Esophagus squamous epithelium (tissue), 5 donors: ENCODE results near the gene ALOX5. TPM values are rescaled to one million over a fixed set of nuclear protein-coding genes. Genes with fewer than 3 reads are reported as not detected.

ENCODE experiments used
- DNase-seq: peaks from one replicate; lab custom pipeline; 2025; lab: John Stamatoyannopoulos, UW
- H3K27ac ChIP-seq, 4 donors: fragments of 200-600 bp; sonication (generic); one replicate each; pipeline ENCODE4 v1.5.1; 2016 to 2019; ENCODE audit warnings: mild to moderate bottlenecking in 1 of 4
- H3K27me3 ChIP-seq, 4 donors: fragments of 200-600 bp; sonication (generic); 1 replicate in 3 of 4; 2 replicates in 1 of 4; pipeline versions ENCODE4 v1.5.1 to v1.6.0; 2017 to 2021; ENCODE audit warnings: antibody characterized with exemption in 1 of 4
- H3K36me3 ChIP-seq, 3 donors: fragments of 200-600 bp; sonication (generic); one replicate each; pipeline ENCODE4 v1.5.1; 2016 to 2019
- H3K4me1 ChIP-seq, 3 donors: fragments of 200-600 bp; sonication (generic); one replicate each; pipeline ENCODE4 v1.5.1; 2017 to 2019
- H3K4me3 ChIP-seq, 4 donors: fragments of 200-600 bp; sonication (generic); 1 replicate in 3 of 4; 2 replicates in 1 of 4; pipeline ENCODE4 v1.5.1; 2016 to 2019; ENCODE audit warnings: mild to moderate bottlenecking in 2 of 4, moderate library complexity in 1 of 4
- H3K9me3 ChIP-seq, 3 donors: fragments of 200-600 bp; sonication (generic); one replicate each; pipeline ENCODE4 v1.5.1; 2016 to 2019
- CTCF ChIP-seq, 6 experiments: fragments of 450-650 bp in 4 of 6; fragments of 200-600 bp in 2 of 6; sonication (generic) in 2 of 6; IDR thresholded peaks; one replicate each; pipeline ENCODE4 v1.5.1; 2016 to 2019; ENCODE audit warnings: antibody characterized with exemption in 6 of 6, mild to moderate bottlenecking in 4 of 6, moderate library complexity in 4 of 6
- POLR2A ChIP-seq, 4 donors: fragments of 450-650 bp; IDR thresholded peaks; one replicate each; pipeline ENCODE4 v1.6.1; 2017; ENCODE audit warnings: antibody characterized with exemption in 4 of 4, mild to moderate bottlenecking in 4 of 4, moderate library complexity in 3 of 4
- WGBS, 2 donors: methylation state at CpG; one replicate each; pipeline ENCODE4 v1.1.5; 2018; 5-methylcytosine and 5-hydroxymethylcytosine counted together
- intact Hi-C: fragments of 100-400 bp; cut with DNase I; formaldehyde crosslinking; loops from one replicate; pipeline ENCODE4 v1.15.0; 2022
- total RNA-seq, 4 donors: library from RNA; depleted of rRNA; stranded (reverse); fragments of >200 nt; gene quantifications; one replicate each; pipeline ENCODE4 v1.1.0, GENCODE V29; 2016
- donor health status: DM: yes; HTN: yes; CAD: no.

Gene ALOX5
- total RNA-seq, 4 donors from 2014 or later = 10.6 to 40.4 (median 16.9) TPM

GRCh38 chr10:45456822-45457221, 82.8 kb downstream of the ALOX5 start:
- no peak for DNase-seq
- Histone ChIP-seq H3K9me3 (no peaks in the 10 kb centered on the region), H3K4me3 (no peak overlapping the region), H3K27me3 (no peaks in the 10 kb centered on the region), H3K36me3 (peaks cover 0 to 68% (median 0%) of the 10 kb centered on the region in 3 donors), H3K4me1 (no peaks in the 10 kb centered on the region), H3K27ac (no peak overlapping the region)
- TF ChIP-seq CTCF (IDR thresholded peaks at IDR 0.05) = no peak
- TF ChIP-seq POLR2A (IDR thresholded peaks at IDR 0.05) = no peak
- WGBS, 2 donors = 87 to 98% methylated on average over 7 of the region's 7 CpGs
- intact Hi-C loops = no loop called here

- H3K36me3 ChIP-seq = peaks cover 0 to 75% (median 0%) of the 10 kb centered on the region in 3 donors
- H3K27ac ChIP-seq = no peak overlapping the region
- no peak overlapping the region for H3K4me3 ChIP-seq
- DNase-seq = no peak
- no peaks in the 10 kb centered on the region for H3K9me3 ChIP-seq
- H3K4me1 ChIP-seq = no peaks in the 10 kb centered on the region
- intact Hi-C loops = no loop called here
- H3K27me3 ChIP-seq = no peaks in the 10 kb centered on the region
- 92 to 94% methylated on average over 5 to 6 of the region's 8 CpGs for WGBS, 2 donors
- TF ChIP-seq POLR2A (IDR thresholded peaks at IDR 0.05) = no peak
- TF ChIP-seq CTCF (IDR thresholded peaks at IDR 0.05) = no peak
Observed at GRCh38 chr10:45457487-45457886, 83.5 kb downstream of the ALOX5 start.

GRCh38 chr10:45460235-45460878, 86.3 kb downstream of the ALOX5 start:
- no peak for DNase-seq
- TF ChIP-seq CTCF (IDR thresholded peaks at IDR 0.05) (no peak), POLR2A (IDR thresholded peaks at IDR 0.05) (no peak)
- peak overlapping the region in 1 of 4 donors; percentile 41 for H3K27ac ChIP-seq
- peaks cover 0 to 6% (median 0%) of the 10 kb centered on the region in 3 donors for H3K4me1 ChIP-seq
- WGBS, 2 donors = 75 to 87% methylated on average over 6 of the region's 6 CpGs
- H3K9me3 ChIP-seq = no peaks in the 10 kb centered on the region
- no peak overlapping the region for H3K4me3 ChIP-seq
- intact Hi-C loops = no loop called here
- H3K36me3 ChIP-seq = peaks cover 0 to 82% (median 0%) of the 10 kb centered on the region in 3 donors
- H3K27me3 ChIP-seq = no peaks in the 10 kb centered on the region

DNA sequence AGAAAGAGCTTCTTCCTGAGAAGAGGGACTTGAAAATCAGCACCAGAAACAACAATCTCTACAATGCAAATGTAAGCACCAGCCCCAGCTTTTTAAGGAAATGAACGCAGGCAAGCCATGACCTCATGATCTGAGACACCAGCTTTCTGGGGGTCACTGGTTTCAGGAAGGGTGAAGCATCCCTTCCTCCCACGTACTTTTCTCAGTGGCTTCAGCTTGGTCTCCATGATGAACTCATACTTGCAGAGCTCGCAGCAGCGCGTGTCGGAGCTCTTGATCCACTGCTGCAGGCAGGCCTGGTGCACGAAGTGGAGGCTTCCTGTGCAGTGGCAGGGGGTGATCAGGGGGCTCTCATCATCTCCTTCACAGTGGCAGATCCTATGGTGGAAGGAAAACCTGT, 87.0 kb downstream of the ALOX5 start:
- WGBS, 2 donors = 82 to 88% methylated on average over 1 to 3 of the region's 7 CpGs
- TF ChIP-seq CTCF (IDR thresholded peaks at IDR 0.05) (no peak), POLR2A (IDR thresholded peaks at IDR 0.05) (no peak)
- Histone ChIP-seq H3K9me3 (no peaks in the 10 kb centered on the region), H3K27ac (peak overlapping the region in 1 of 4 donors; percentile 5), H3K4me3 (no peak overlapping the region), H3K4me1 (peaks cover 0 to 8% (median 0%) of the 10 kb centered on the region in 3 donors), H3K27me3 (no peaks in the 10 kb centered on the region), H3K36me3 (peaks cover 0 to 75% (median 0%) of the 10 kb centered on the region in 3 donors)
- intact Hi-C loops = no loop called here
- no peak for DNase-seq

GRCh38 chr10:45463244-45464116, 89.5 kb downstream of the ALOX5 start:
- H3K9me3 ChIP-seq = no peaks in the 10 kb centered on the region
- TF ChIP-seq POLR2A (IDR thresholded peaks at IDR 0.05) (no peak), CTCF (IDR thresholded peaks at IDR 0.05) (no peak)
- H3K27me3 ChIP-seq = no peaks in the 10 kb centered on the region
- intact Hi-C loops = no loop called here
- DNase-seq = no peak
- H3K27ac ChIP-seq = no peak overlapping the region
- WGBS, 2 donors = 92 to 97% methylated on average over 16 to 18 of the region's 23 CpGs
- no peak overlapping the region for H3K4me3 ChIP-seq
- peaks cover 0 to 51% (median 0%) of the 10 kb centered on the region in 3 donors for H3K36me3 ChIP-seq
- peaks cover 0 to 31% (median 3%) of the 10 kb centered on the region in 3 donors for H3K4me1 ChIP-seq
